ENCODE data around the gene NR3C2.

The NR3C2 gene

GRCh38 chr4:148312956-148313490 lies 129.2 kb downstream of the NR3C2 start:
- DNase-seq (ENCODE audit: low read depth, low spot score) = no peak

- no peak for DNase-seq (ENCODE audit: low read depth, low spot score)
Observed at GRCh38 chr4:148311526-148311925, 130.7 kb downstream of the NR3C2 start.

GRCh38 chr4:148310756-148311155 lies 131.5 kb downstream of the NR3C2 start:
- no peak for DNase-seq (ENCODE audit: low read depth, low spot score)

- no peak for DNase-seq (ENCODE audit: low read depth, low spot score)
Observed at GRCh38 chr4:148305751-148306150, 136.5 kb downstream of the NR3C2 start.

- DNase-seq (ENCODE audit: low read depth, low spot score) = no peak
Observed at GRCh38 chr4:148302416-148302815, 139.8 kb downstream of the NR3C2 start.

- no peak for DNase-seq (ENCODE audit: low read depth, low spot score)
Observed at GRCh38 chr4:148300877-148301276, 141.3 kb downstream of the NR3C2 start.

- DNase-seq (ENCODE audit: low read depth, low spot score) = no peak
Observed at GRCh38 chr4:148299337-148299736, 142.9 kb downstream of the NR3C2 start.

- DNase-seq (ENCODE audit: low read depth, low spot score) = no peak
Observed at GRCh38 chr4:148296498-148296897, 145.7 kb downstream of the NR3C2 start.

- DNase-seq (ENCODE audit: low read depth, low spot score) = no peak
Observed at GRCh38 chr4:148295642-148296041, 146.6 kb downstream of the NR3C2 start.

GRCh38 chr4:148293571-148293970 lies 148.6 kb downstream of the NR3C2 start:
- no peak for DNase-seq (ENCODE audit: low read depth, low spot score)

GRCh38 chr4:148292686-148293085 lies 149.5 kb downstream of the NR3C2 start:
- no peak for DNase-seq (ENCODE audit: low read depth, low spot score)

- no peak for DNase-seq (ENCODE audit: low read depth, low spot score)
Observed at GRCh38 chr4:148289740-148290139, 152.5 kb downstream of the NR3C2 start.

GRCh38 chr4:148288448-148288847 lies 153.8 kb downstream of the NR3C2 start:
- DNase-seq (ENCODE audit: low read depth, low spot score) = no peak

GRCh38 chr4:148287111-148287510 lies 155.1 kb downstream of the NR3C2 start:
- no peak for DNase-seq (ENCODE audit: low read depth, low spot score)

GRCh38 chr4:148286012-148286411 lies 156.2 kb downstream of the NR3C2 start:
- no peak for DNase-seq (ENCODE audit: low read depth, low spot score)

- no peak for DNase-seq (ENCODE audit: low read depth, low spot score)
Observed at GRCh38 chr4:148283665-148284064, 158.5 kb downstream of the NR3C2 start.

- no peak for DNase-seq (ENCODE audit: low read depth, low spot score)
Observed at GRCh38 chr4:148278310-148278709, 163.9 kb downstream of the NR3C2 start.

GRCh38 chr4:148275266-148275665 lies 166.9 kb downstream of the NR3C2 start:
- no peak for DNase-seq (ENCODE audit: low read depth, low spot score)

GRCh38 chr4:148273501-148273986 lies 168.7 kb downstream of the NR3C2 start:
- no peak for DNase-seq (ENCODE audit: low read depth, low spot score)

GRCh38 chr4:148271166-148271565 lies 171.0 kb downstream of the NR3C2 start:
- DNase-seq (ENCODE audit: low read depth, low spot score) = no peak

GRCh38 chr4:148270630-148271029 lies 171.6 kb downstream of the NR3C2 start:
- DNase-seq (ENCODE audit: low read depth, low spot score) = no peak

- DNase-seq (ENCODE audit: low read depth, low spot score) = no peak
Observed at GRCh38 chr4:148268835-148269234, 173.4 kb downstream of the NR3C2 start.

- DNase-seq (ENCODE audit: low read depth, low spot score) = no peak
Observed at GRCh38 chr4:148266921-148267320, 175.3 kb downstream of the NR3C2 start.

GRCh38 chr4:148266240-148266639 lies 176.0 kb downstream of the NR3C2 start:
- DNase-seq (ENCODE audit: low read depth, low spot score) = no peak

Measured in smooth muscle cell of the brain vasculature (primary cell).